Stimulated activated CD4-positive, alpha-beta T cell treated with anti-CD3 and anti-CD28 coated beads, Interleukin-1b, Interleukin-23, amount 100 ng/mL, for 4 hours (primary cell): ENCODE measurements around the gene INPP5E.
"Not testable (repeated sequence)": the region's sequence is repeated elsewhere in the genome, so short reads cannot be mapped to it uniquely, and the experiment has no call there.

ENCODE experiments used
- DNase-seq, 2 donors: peaks; one replicate each; pipeline ENCODE4 v3.0.0-alpha.2; 2020; ENCODE audit warnings: low read depth in 2 of 2

The INPP5E gene

GRCh38 chr9:136405904-136406303 is 33.7 kb downstream of the INPP5E start:
- not testable (repeated sequence) for DNase-seq

DNA sequence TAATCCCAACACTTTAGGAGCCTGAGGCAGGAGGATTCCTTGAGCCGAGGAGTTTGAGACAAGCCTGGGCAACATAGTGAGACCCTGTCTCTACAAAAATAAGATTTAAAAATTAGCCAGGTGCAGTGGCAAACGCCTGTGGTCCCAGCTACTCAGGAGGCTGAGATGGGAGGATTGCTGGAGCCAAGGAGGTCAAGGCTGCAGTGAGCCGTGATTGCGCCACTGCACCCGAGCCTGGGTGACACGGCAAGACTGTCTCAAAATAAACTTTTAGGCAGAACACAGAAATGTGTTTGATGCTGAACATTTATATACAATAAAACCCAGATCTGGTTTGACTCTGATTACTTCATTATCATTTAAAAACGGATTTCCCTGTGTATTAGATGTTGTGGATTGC is 34.2 kb downstream of the INPP5E start:
- DNase-seq, result no peak

GRCh38 chr9:136404801-136405136 is 34.9 kb downstream of the INPP5E start:
- DNase-seq, result no peak

DNA sequence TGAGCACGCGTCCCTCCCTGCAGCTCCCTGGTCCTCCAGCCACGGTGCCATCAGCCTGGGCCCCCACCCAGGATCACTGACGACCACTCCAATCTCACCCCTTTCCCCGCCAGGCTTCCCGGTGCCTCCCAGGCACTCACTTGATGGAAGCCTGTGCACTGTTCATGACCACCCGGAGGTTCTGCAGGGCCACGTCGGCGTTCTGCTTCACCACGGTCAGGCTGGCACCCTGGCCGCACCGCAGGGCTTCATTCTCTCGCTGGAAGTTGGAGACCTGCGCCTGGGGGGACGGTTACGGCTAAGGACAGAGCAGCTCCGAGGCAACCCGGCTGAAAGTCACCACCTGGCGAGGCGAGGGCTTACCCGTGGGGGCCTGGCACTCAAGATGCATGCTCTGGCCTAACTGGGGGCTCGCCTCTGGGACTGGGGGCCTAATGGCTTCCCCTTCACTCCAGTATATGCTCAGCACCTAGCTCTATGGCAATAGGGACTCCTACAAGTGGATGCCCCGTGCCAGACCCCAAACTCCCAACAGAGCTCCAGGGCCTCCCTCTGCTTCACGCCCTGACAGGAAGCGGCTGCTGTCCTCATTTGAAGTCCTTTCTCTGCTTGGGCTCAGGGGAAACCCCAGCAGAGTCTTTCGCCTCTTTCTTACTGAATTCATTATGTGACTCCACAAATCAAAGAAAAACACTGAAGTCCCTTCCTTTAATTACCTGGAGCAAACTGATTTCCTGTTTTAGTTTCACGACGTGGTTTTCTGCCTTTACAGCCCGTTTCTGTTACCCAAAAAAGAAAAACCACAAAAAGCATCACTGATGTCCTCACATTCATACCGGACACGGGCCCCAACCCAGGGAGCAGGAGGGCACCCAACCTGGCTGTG is 35.5 kb downstream of the INPP5E start:
- no peak for DNase-seq

DNA sequence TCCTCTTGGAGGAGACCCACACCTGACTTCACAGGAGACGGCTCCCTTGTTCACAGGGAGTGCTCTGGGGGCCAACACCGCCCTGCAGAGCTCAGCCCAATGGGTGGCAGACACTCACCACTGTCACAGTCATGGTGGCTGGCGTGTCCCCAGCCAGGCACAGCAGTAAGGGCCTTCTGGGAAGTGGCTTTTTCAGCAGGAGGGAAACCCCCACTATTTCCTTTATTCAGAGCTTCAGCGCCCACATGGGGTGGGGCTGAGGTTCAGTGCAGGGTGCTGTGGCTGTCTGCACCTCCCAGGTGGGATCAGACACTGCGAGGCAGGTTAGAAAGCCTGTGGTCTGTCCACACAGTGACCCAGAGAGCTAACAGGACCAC is 36.1 kb downstream of the INPP5E start:
- peak; percentile 59 to 67 for DNase-seq

DNA sequence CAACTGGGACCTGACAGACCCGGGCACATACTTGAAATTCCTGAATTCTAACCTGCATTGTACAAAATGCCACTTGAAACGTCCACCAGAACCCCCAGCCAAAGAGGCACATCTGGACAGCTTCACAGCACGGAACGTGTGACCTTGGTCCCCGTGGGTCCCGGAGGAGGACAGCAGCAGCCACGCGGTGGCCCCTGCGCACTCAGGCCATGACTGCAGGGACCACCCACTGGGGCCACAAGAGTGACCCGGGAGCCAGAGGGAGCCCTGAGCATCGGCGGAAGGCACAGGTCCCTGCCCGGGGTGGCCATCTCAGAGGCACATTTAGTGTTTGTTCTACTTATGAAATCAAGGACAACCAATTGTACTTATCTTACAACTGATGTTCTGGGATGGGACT is 37.6 kb downstream of the INPP5E start:
- DNase-seq, result no peak

DNA sequence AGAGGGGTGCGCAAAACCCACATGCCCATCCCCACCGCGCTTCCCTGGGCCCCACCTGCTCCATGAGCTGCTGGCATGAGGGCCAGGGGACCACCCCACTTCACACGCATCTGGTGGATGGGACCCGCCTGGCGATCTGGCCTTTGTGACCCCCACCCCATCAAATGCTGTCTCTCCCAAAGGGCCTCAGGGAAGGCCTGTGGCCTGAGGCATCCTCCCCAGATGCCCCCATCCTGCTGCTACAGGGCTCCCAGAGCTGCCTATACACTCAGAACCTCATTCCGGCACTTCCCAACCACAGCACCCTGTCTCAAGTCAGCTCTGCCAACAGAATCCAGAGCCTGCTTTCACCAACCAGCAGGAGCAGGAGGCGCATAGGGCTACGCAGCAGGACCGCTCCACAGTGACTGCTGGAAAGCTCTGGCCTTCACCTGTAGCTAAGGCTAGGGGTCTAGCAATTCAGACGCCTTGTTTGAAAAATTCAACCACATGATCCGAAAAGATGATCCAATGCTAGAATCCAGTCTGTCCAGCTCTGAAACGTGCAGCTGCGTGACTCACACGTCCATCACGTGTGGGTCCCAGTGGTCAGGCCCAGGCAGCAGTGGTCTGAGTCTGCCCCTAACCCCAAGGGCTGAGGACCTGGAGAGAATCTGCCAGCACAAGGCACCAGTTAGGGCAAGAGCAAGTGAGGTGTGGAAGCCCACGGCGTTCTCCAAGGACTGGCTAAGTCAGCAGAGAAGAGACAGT is 38.3 kb downstream of the INPP5E start:
- no peak for DNase-seq

DNA sequence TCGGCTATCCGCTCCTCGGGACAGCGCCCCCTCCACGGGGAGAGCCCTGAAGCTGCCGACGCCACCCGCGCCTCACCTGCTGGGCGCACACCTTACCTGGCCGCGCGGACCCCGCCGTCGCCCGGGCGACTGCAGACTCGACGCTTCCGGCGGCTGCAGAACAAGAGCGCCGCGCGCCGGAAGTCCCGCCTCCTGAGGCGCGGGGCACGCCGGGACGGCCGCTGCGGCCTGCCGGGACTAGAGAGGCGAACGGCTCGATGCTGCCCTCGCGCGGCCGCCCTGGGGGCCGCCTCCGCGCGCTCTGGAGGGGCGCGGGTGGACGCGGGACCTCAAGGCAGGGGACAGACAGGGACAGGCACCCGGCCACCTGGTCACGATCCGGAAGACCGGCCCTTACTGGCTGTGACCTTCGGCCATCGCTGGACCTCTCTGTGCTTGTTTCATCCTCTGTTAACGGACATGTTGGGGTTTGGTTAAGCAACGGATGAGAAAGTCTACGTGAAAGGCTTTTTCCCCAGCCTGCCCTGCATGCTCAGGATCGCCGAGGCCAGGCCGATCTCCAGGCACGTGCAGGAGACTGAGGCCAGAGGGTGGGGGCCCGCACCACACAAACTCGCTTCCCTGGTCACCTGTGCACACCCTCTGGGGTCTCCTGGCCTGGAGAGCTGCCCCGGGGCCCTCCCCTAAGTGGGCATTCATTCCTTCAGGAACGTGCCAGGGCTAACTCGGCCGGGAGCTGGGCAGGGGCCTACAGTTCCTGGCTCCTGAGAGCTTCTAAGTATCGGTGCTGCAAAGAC is 39.4 kb downstream of the INPP5E start, which contains the start of gene SNAPC4:
Gene SNAPC4 (minus strand): TSS at position 133 of the 797 bp plus-strand sequence. CDS start 1,742 bp downstream, outside the sequence.
- peak; percentile 82 to 87 for DNase-seq

DNA sequence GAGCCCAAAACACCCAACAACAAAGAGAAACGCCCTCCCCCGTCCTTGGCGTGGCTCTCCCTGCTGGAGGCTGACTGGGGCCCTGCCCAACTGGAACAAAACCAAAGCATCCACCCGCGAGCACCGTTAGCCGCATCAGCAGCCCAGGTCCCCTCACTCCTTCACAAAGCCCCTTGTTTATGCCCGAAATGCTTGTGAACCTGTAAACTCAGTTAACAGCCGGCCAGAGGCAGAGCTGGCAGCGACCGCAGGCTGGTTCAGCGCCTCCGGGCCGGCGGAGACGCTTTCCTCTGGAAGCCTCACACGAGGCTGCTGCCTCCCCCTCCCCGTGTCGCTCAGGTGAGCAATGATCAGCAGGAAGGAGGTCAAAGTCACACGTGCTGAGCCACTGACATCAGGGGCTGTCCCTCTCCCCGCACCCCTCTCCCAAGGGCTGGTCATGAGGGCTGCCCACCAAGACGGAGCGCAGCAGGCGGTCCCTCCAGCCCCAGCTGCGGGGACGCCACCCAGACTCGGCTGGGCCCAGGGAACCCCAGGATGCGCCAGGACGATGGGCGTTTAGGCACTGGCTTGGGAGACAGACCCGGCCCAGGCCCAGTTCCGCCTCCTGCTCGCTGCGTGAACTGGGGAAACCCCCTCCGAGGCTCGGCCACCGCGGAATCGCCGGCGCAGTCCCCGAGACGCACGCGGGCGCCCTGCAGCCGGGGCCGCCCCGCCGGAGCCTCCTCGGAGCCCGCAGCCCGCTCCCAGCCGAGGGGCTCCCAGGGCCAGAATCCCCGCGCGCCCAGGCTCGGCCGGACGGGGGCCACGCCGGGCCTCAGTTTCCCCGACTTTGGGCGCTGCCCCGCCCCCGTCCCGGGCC is 40.2 kb downstream of the INPP5E start:
- DNase-seq, result peak; percentile 23 to 44

DNA sequence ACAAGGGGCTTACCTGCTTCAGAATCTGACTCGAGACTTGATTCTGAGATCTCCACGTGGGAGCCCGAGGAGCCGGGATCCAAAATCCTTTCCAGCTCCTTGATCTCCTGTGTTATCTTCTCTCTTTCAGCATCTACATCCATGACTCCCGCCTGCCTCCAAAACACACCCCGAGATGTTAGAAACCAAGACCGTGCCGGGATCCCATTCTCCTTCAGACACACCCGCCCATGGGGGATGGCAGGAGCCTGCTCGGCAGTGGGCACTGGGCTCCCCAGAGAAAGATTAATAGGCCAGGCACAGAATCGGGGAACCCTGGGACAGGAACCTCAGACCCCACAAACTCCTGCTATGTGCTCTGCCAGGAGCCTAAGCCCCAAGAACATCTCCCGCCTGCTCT is 41.4 kb downstream of the INPP5E start:
- DNase-seq, result no peak

GRCh38 chr9:136397643-136398042 is 42.0 kb downstream of the INPP5E start:
- DNase-seq, result no peak

GRCh38 chr9:136396219-136396515 is 43.5 kb downstream of the INPP5E start:
- no peak for DNase-seq

DNA sequence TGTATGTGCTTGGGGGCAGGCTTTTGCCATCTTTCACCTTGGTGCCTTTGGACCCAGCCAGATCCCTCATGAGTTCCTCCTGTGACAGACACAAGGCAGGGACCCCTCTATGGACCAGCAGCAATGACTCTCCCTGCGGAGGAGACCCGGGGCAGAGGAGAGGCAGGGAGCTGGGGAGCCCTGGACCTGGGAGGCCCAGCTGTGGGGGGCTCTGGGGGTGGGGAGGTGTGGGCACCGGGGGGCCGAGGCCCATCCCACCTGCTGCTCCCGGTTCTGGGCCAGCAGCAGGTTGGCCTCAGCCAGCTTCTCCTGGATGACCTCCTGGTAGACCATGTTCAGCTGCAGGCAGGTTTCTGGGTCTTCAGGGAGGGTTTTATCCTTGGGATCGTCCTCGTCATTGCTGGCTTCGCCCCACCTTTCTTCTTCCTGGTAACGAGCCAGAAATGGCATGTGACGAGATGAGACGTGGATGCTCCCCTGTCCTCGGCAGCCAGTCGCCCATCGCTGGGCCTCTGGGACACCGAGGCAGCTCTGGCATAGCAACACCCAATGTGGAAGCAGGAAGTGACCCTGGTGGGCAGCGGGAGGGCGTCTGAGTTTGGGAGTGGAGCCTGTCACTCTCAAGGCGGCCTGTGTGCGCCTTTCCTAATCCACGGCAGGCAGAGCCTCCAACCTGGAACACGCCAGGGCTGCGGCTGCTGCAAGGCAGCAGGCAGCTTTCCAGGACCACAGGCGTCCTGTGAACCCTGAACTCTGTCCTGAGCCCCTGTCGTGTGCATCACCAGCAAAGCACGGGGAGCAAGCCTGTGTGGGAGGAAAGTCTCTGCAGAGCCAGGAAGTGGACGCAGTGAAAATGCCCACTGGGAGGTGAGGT is 44.1 kb downstream of the INPP5E start:
- DNase-seq, result no peak

- DNase-seq, result no peak
These were observed 44.7 kb downstream of the INPP5E start for GRCh38 chr9:136395020-136395340.

DNA sequence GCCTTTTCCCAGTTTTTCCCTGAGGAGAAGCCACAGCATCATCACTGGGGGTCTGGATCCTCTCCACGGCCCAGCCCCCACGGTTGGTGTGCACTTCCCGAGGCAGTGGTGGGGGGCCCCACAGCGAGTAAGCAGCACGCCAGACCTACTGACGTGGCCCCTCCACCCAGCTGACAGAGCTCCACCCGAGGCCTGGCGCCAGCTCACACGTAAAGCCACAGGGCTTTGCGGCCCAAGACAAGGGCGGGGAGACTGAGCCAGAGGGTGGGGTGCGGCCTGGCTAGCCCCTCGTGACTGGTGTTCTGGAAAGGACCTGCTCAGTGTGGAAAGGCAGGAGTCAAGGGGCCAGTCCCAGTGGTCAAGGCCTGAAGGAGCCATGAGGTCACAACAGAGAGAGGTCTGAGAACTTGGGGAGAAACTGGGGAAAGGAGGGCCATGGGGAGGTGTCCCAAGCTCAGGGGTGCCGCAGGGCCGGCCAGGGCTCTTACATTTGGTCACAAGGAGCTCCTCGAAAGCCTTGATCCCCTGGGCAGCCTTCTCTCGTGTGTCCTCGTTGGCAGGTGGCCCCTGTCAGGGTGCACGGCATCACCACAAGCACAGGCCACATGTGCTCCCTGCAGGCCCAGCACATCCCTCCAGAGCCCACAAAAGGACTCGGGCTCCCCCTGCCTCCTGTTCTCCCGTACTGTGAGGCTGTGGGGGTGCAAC is 45.2 kb downstream of the INPP5E start:
- DNase-seq, result no peak

DNA sequence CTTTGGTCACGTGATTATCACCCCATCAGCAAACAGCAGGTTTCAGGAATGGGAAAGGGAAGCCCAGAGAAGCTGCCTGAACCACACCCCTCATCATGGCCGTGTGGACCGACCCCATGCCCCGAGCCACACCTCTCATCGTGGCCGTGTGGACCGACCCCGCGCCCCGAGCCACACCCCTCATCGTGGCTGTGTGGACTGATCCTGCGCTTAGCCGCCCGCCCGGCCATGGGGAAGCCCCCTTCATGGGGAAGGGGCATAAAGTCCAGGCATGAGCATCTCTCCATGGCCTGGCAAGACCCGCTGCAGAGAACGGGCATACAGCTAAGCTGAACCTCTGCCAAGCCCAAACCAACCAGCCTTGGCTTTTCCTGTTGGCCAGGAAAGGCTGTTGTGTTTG is 46.1 kb downstream of the INPP5E start:
- no peak for DNase-seq

DNA sequence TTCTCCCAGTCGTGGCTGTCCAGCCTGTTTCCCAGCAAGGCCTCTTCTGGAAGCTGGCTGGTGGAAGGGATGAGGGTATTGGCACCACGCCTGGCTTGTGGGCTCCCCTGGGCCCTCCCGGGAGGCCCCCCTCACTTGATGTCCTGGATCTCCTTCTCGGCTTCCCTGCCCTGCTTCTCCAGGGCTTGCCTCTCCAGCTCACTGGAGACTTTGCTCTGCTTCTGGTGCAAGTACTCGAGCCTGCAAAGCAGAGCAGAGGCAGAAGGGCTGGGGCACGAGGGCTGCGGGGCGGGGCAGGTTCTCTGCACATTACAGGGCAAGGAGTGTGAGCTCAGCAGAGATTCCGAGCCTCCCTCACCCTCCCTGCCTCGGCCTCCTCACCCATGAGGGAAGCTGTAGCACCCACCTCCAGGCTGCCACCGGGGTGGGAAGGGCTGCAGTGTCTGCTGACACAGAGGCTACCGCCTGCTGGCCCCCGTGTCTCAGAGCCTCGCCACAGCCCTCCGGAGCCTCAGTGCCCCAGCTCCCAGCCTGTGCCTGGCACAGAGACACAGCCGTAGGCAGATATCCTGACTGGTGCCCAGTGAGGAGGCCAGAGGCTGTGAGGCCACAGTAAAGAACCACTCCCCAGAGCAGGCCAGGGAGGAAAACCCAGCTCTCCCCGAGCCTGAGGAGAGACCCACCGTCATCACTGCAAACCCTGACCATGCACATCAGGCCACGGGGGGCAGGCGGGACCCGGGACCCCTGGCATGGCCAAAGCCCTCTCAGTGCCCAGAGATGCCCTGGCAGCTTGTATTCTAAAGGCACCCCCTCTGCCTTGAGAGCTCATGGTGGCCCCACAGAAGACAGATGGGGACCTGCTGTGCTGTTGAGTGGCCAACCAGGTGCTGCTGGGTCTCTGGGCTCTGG is 46.9 kb downstream of the INPP5E start:
- DNase-seq, result no peak

DNA sequence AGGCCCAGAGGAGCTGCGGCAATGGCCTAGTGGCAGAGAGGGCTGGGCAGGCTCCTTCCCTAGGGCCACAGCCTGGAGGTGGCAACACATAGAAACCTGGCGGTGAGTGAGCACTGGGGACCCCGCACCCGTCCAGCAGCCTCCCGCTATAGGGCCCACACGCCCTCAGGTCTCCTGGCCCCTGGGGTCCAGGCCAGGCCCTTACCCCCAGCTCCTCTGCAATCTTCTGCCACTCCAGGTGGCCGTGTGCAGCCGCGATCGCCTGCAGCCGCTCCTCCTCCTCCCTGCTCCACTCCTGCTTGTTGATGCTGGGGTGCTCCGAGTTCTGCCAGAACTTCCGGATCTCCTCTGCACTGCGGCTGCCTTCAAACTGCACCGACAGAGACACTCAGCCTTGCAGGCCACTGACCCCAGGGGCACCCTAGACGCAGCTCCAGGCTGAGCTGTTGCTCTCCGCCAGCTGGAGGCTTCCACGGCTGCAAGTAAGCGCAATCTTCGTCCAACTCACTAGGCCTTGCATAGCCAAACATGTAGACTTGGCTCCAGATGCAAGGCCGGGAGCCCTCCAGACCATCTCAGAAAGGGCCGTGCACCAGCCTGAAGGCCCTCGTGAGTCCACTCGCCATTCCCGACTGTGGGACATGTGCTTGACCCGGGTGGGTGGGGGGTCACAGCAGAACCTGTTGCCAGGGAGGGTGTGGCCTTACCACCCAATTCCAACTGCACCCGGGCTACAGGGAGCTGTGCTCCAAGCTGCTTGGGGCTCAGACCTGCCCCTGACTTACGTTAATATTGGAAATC is 47.7 kb downstream of the INPP5E start:
- DNase-seq, result no peak
